OCI-LY7 (cell line): Measurements from ENCODE around the gene CABP4.

ENCODE experiments used
- CTCF ChIP-seq: fragments of 200-600 bp; sonication (generic); conservative IDR thresholded peaks from 2 replicates; pipeline ENCODE4 v1.5.1; 2014; ENCODE audit warnings: mild to moderate bottlenecking, antibody characterized with exemption, low read length, moderate library complexity, mixed read lengths
- EZH2phosphoT487 ChIP-seq: fragments of 200-600 bp; sonication (generic); IDR thresholded peaks from 2 replicates; pipeline ENCODE4 v1.6.1; 2018; ENCODE audit warnings: low read depth, borderline replicate concordance, mild to moderate bottlenecking, mixed run types, antibody characterized with exemption, low read length, moderate library complexity, mixed read lengths

DNA sequence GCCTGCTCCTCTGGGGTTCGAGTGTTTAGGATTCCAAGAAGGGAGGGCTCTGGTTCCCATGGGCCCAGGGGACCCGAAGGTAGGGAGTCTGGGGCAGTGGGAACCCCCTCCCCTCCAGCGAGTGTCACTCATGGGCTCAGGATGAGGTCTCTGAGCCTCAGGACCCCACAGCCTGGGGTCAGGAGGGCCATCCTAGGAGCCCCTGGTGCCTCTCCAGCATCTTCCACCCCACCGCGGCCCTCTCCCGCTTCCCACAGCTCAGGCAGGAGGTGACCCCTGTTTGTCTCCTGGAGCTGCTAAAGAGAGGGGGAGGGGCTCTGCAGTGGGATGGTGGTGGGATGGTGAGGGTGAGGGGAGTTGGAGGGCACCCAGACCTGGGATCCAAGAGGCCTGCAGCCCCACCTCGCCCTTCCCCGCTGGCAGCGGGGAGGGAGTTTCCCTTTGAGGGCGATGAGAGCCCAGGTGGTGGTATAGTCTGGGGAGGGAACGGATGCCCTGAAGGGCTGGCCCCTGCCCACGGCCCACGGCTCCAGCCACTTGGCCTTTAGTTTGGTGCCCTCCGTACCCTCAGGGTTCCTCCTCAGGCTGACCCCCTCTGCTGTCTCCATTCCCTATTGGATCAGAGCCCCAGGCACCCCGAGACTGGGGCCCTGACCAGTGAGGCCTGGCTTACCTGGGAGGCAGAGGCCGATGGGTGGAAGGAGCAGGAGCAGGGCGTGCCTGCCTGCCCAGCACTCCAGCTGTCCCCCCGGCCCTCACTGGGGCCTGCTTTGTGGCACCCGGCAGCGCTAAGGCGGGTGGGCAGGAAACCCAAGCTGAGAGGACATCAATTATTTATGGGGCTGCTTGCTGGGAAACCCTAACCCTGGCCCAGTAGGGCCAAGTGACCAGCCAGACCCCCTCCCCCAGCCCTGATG, 1.1 kb upstream of the CABP4 start:
- TF ChIP-seq CTCF (no peak), EZH2phosphoT487 (no peak)
